K562 (cell line): Measurements from ENCODE around the gene TSHR. TPM values are rescaled to one million over a fixed set of nuclear protein-coding genes. Genes with fewer than 3 reads are reported as not detected.

Source experiments
- CEBPB ChIP-seq: fragments of 450-650 bp; IDR thresholded peaks from 2 replicates; pipeline ENCODE4 v1.6.1; 2016; ENCODE audit warnings: missing genetic modification characterization, missing compliant biosample characterization
- HEY1 ChIP-seq: fragments of 250-450 bp; sonication (Bioruptor Pico); IDR thresholded peaks from 2 replicates; pipeline ENCODE4 v1.5.0; 2020; ENCODE audit warnings: mild to moderate bottlenecking, moderate library complexity, borderline replicate concordance
- NR4A1 ChIP-seq, 2 experiments: fragments of 250-450 bp in 1 of 2; fragments of 450-650 bp in 1 of 2; sonication (Bioruptor Pico) in 1 of 2; IDR thresholded peaks; 2 replicates each; pipeline versions ENCODE4 v1.4.0 to v1.6.1; 2016 to 2020; ENCODE audit warnings: mild to moderate bottlenecking in 2 of 2, missing compliant biosample characterization in 1 of 2, missing genetic modification characterization in 1 of 2, moderate library complexity in 1 of 2
- RAD21 ChIP-seq, 2 experiments: fragments of 250-450 bp in 1 of 2; fragments of 450-650 bp in 1 of 2; sonication (Bioruptor Pico) in 1 of 2; formaldehyde crosslinking in 1 of 2; IDR thresholded peaks in 1 of 2; conservative IDR thresholded peaks in 1 of 2; 2 replicates each; pipeline versions ENCODE4 v1.4.0 to v1.8.0; 2020 to 2022; ENCODE audit warnings: mild to moderate bottlenecking in 2 of 2, moderate library complexity in 1 of 2
- REST ChIP-seq, 2 experiments: fragments of 450-650 bp; formaldehyde crosslinking in 1 of 2; IDR thresholded peaks; 2 replicates each; pipeline versions ENCODE4 v1.4.0 to v1.6.1; 2014 to 2020; ENCODE audit warnings: mild to moderate bottlenecking in 2 of 2, borderline replicate concordance in 1 of 2, low read depth in 1 of 2
- SMC3 ChIP-seq: conservative IDR thresholded peaks from 2 replicates; pipeline ENCODE4 v1.6.1; 2011; ENCODE audit warnings: low read depth, low read length, improper control_type of control experiment; ENCODE audit not compliant: insufficient read depth
- ZBTB5 ChIP-seq: fragments of 450-650 bp; IDR thresholded peaks from 2 replicates; pipeline ENCODE4 v1.6.1; 2017; ENCODE audit warnings: antibody characterized with exemption
- polyA plus RNA-seq, 8 experiments: library from polyadenylated mRNA; depleted of rRNA in 4 of 8; stranded (reverse) in 5 of 8; unstranded in 3 of 8; fragments of >200 nt; fragmentation: Nextera tagmentation in 2 of 8; fragmentation: Illumina TruSeq in 1 of 8; extraction: Ambion mirVana in 2 of 8; extraction: Trizol in 1 of 8; gene quantifications; 2 replicates each; pipeline versions ENCODE4 v1.2.1 to v1.2.3, GENCODE V29; 2011 to 2014; ENCODE audit warnings: inconsistent platforms in 1 of 8, missing spikeins in 1 of 8
- total RNA-seq, 7 experiments: library from RNA; depleted of rRNA in 6 of 7; stranded (reverse); fragments of >200 nt in 6 of 7; fragmentation: Illumina TruSeq in 2 of 7; extraction: Trizol in 2 of 7; gene quantifications; 2 replicates each; pipeline versions ENCODE4 v1.2.1 to v1.2.3, GENCODE V29; 2011 to 2021; ENCODE audit warnings: low replicate concordance in 1 of 7

The TSHR gene
- total and polyA plus RNA-seq, 9 of the 15 experiments (the other 6 are each of a cell fraction or from before 2014, with no cell fraction given), result 0.01 to 0.10 TPM; not detected in 7

GRCh38 chr14:80996049-80996901, 40.9 kb downstream of the TSHR start (continued):
- peak; percentile 61; the same call in 1 of the 2 replicates for TF ChIP-seq REST (IDR thresholded peaks at IDR 0.05; ENCODE audit: borderline replicate concordance)
- TF ChIP-seq REST (CRISPR knock-in tag; IDR thresholded peaks at IDR 0.05; ENCODE audit: low read depth), result no peak
- TF ChIP-seq CEBPB (tag), result peak; percentile 46
- peak; percentile 47; the same call in 1 of the 2 replicates for TF ChIP-seq SMC3
- no peak for TF ChIP-seq HEY1 (CRISPR knock-in tag)
- TF ChIP-seq ZBTB5, result no peak
- peak; percentile 75 to 82 for TF ChIP-seq RAD21 (CRISPR knock-in tag; conservative IDR thresholded peaks at IDR 0.05 in 1 of 2, IDR thresholded peaks at IDR 0.05 in 1 of 2)
- no peak for TF ChIP-seq NR4A1 (CRISPR knock-in tag; IDR thresholded peaks at IDR 0.05)
- TF ChIP-seq NR4A1 (tag; IDR thresholded peaks at IDR 0.05), result no peak
